ENCODE results near the gene POLG.

POLG gene

GRCh38 chr15:89368566-89369223, 34.1 kb upstream of the POLG start:
- TF ChIP-seq POLR2AphosphoS5 (IDR thresholded peaks at IDR 0.05; ENCODE audit: low read depth, low read length) (no peak), TAF1 (IDR thresholded peaks at IDR 0.05; ENCODE audit: borderline replicate concordance, low read depth, low read length) (no peak), POLR2A (IDR thresholded peaks at IDR 0.05; ENCODE audit: low read depth, low read length) (no peak)
- DNase-seq (ENCODE audit: insufficient read length), result no peak

GRCh38 chr15:89367485-89368451, 33.1 kb upstream of the POLG start:
- FAIRE-seq, result no peak
- TF ChIP-seq TAF1 (IDR thresholded peaks at IDR 0.05; ENCODE audit: borderline replicate concordance, low read depth, low read length), result no peak
- no peak for TF ChIP-seq POLR2AphosphoS5 (IDR thresholded peaks at IDR 0.05; ENCODE audit: low read depth, low read length)
- DNase-seq (ENCODE audit: insufficient read length), result no peak

More at GRCh38 chr15:89368566-89369223, 34.1 kb upstream of the POLG start:
- FAIRE-seq, result no peak

DNA sequence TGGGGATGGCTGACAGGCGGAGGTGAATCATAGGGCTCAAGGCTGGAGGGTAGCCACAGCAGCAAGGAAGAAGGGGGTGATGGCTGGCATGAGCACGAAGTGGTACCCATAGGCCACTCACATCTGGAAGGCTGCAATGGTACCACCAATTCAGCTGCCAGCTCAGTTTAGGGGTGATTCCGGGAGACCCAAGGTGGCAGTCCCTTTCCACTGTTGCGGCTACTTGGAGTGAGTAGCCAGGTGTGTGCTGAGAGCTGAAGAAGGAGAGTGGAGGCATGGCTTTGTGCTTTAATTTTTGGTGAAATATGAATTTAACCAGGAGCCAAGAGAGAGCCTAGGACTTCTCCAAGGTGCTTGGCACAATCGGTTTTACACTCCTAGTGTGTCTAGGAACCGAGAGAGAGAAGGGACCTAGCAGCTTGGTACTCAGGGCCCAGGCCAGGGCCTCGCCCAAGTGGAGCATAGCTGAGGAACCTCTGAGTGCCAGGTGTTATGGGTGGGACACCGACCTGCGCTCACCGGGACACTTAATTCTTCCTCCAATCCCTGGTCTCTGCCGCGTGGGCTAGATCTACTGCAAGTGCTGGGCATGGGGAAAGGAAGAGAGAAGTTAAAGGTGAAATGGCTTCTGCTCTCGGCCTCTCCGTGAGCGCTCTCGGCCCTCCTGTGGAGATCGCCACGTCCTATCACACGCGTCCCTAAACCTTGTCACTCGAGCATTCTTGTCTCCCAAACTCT, 32.2 kb upstream of the POLG start:
- TF ChIP-seq POLR2A (IDR thresholded peaks at IDR 0.05; ENCODE audit: low read depth, low read length), result no peak
- no peak for TF ChIP-seq POLR2AphosphoS5 (IDR thresholded peaks at IDR 0.05; ENCODE audit: low read depth, low read length)
- no peak for TF ChIP-seq TAF1 (IDR thresholded peaks at IDR 0.05; ENCODE audit: borderline replicate concordance, low read depth, low read length)
- FAIRE-seq (no peak), DNase-seq (ENCODE audit: insufficient read length) (no peak)

DNA sequence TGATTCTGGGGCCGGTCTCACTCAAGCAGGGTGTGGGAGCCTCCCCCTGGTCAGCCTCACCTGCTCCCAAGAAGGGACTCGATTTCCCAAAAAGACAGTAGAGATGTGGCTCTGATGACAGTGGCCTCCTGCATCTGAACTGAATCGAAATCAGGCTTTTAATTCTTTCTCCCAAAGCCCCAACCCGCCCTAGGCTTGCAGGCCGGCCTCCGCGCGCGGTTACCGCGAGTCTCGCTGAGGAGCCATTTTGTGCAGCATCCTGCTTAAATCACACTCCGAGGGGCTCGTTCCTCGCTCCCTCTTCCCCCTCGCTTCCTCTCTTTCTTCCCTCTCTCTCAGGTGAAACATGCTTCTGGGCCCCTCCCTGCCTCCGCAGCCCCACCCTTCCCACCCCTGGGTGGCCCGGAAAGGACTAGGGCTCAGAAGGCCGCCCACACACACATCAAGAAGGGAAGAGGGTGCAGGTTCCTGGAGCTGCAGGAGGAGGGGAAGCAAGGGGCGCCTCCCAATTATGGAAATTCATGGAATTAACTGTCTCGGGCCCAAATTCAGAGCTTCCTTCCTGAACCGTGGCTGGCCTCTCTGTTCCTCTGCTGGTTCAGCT, 30.9 kb upstream of the POLG start:
- no peak for DNase-seq (ENCODE audit: insufficient read length)
- no peak for TF ChIP-seq POLR2AphosphoS5 (IDR thresholded peaks at IDR 0.05; ENCODE audit: low read depth, low read length)
- TF ChIP-seq POLR2A (IDR thresholded peaks at IDR 0.05; ENCODE audit: low read depth, low read length), result no peak
- TF ChIP-seq TAF1 (IDR thresholded peaks at IDR 0.05; ENCODE audit: borderline replicate concordance, low read depth, low read length), result no peak
- FAIRE-seq, result no peak

GRCh38 chr15:89364741-89365450, 30.3 kb upstream of the POLG start:
- no peak for TF ChIP-seq POLR2AphosphoS5 (IDR thresholded peaks at IDR 0.05; ENCODE audit: low read depth, low read length)
- no peak for TF ChIP-seq POLR2A (IDR thresholded peaks at IDR 0.05; ENCODE audit: low read depth, low read length)
- no peak for TF ChIP-seq TAF1 (IDR thresholded peaks at IDR 0.05; ENCODE audit: borderline replicate concordance, low read depth, low read length)
- DNase-seq (ENCODE audit: insufficient read length) (no peak), FAIRE-seq (no peak)

DNA sequence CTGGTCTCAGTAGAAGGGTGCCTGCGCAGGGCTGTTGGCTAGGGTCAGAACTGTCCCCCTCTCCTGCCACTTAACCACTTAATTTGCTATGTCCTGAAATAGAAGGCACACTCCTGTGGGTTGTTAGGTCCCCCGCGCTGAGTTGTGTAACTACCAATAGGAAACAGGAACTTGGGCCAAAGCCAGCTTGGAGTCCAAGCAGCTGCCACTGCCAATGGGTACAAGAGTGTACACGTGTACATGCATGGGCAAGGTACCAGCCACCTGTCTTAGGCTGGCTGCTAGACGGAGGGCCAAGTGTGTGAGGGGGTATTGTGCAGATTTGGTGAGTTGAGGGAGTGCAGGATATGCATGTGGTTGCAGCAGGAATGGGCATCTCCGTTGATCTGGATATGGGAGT, 29.7 kb upstream of the POLG start:
- FAIRE-seq, result no peak
- TF ChIP-seq POLR2AphosphoS5 (IDR thresholded peaks at IDR 0.05; ENCODE audit: low read depth, low read length), result no peak
- DNase-seq (ENCODE audit: insufficient read length), result no peak

GRCh38 chr15:89363770-89364169, 29.1 kb upstream of the POLG start:
- DNase-seq (ENCODE audit: insufficient read length), result no peak
- FAIRE-seq, result no peak
- TF ChIP-seq TAF1 (IDR thresholded peaks at IDR 0.05; ENCODE audit: borderline replicate concordance, low read depth, low read length) (no peak), POLR2AphosphoS5 (IDR thresholded peaks at IDR 0.05; ENCODE audit: low read depth, low read length) (no peak), POLR2A (IDR thresholded peaks at IDR 0.05; ENCODE audit: low read depth, low read length) (no peak)

- DNase-seq (ENCODE audit: insufficient read length), result no peak
- no peak for FAIRE-seq
- TF ChIP-seq POLR2A (IDR thresholded peaks at IDR 0.05; ENCODE audit: low read depth, low read length), result no peak
- TF ChIP-seq TAF1 (IDR thresholded peaks at IDR 0.05; ENCODE audit: borderline replicate concordance, low read depth, low read length), result no peak
- no peak for TF ChIP-seq POLR2AphosphoS5 (IDR thresholded peaks at IDR 0.05; ENCODE audit: low read depth, low read length)
Measured at GRCh38 chr15:89363133-89363532, 28.5 kb upstream of the POLG start.

- TF ChIP-seq POLR2AphosphoS5 (IDR thresholded peaks at IDR 0.05; ENCODE audit: low read depth, low read length), result no peak
- TF ChIP-seq POLR2A (IDR thresholded peaks at IDR 0.05; ENCODE audit: low read depth, low read length), result no peak
- TF ChIP-seq TAF1 (IDR thresholded peaks at IDR 0.05; ENCODE audit: borderline replicate concordance, low read depth, low read length), result no peak
- no peak for FAIRE-seq
- no peak for DNase-seq (ENCODE audit: insufficient read length)
Measured at GRCh38 chr15:89362203-89363101, 27.8 kb upstream of the POLG start.

Measured in GM12892 (cell line).